CD4-positive, alpha-beta T cell treated with Interleukin-2 at 100 ng/mL for 4 hours (primary cell): Measurements from ENCODE around the gene MCEE.
A peak's percentile ranks its signal among the peaks of the same experiment; 100 is the strongest.
"Not testable (repeated sequence)": the region's sequence is repeated elsewhere in the genome, so short reads cannot be mapped to it uniquely, and the experiment has no call there.

ENCODE experiments used
- DNase-seq: peaks from one replicate; pipeline ENCODE4 v3.0.0-alpha.2; 2020; ENCODE audit warnings: low spot score

The MCEE gene

DNA sequence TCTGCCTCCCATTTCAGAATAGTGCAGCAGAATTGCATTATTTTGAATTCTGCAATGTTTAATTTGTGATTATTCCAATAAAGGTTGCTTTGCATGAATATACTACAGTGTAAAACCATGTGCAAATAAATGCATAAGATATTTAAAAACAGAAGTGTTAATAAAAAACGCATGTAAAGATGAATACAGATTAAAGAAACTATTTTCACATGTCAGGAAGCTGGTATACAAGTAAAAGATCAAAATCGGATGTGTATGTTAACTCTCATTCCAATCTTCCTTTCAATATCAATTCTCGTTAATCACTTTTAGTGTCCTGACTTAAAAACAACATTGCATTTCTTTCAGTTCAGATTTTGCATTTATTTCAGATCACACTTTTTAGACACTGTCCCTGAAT, 3.1 kb downstream of the MCEE start:
- DNase-seq, result no peak

- no peak for DNase-seq
Measured at GRCh38 chr2:71125506-71126294, 4.3 kb downstream of the MCEE start.

DNA sequence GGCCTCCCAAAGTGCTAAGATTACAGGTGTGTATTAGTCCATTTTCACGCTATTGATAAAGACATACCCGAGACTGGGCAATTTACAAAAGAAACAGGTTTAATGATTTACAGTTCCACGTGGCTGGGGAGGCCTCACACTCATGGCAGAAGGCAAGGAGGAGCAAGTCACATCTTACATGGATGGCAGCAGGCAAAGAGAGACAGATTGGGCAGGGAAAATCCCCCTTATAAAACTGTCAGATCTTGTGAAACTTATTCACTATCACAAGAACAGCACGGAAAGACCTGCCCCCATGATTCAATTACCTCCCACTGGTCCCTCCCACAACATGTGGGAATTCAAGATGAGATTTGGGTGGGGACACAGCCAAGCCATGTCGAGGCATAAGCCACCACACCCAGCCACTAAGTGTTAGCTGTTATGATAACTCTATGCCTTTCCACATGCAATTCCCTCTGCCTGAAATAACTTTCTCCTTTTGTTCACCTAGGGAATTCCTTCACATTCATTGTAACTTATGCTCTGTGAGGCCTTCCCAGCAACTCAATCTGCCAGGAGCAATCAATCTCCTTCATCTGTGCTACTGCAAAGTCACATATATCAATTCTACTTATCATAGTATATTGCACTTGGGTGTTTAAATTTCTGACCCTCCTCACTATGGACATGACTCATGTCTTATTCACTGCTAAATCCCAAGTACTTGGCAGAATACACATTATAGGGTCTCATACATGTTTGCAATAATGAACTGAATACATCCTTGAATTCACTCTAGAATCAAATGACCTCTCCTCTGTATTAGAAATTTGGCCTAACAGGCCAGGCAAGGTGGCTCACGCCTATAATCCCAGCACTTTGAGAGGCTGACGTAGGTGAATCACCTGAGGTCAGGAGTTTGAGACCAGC, 7.4 kb downstream of the MCEE start:
- no peak for DNase-seq

- DNase-seq, result no peak
Measured at GRCh38 chr2:71121479-71121878, 8.6 kb downstream of the MCEE start.

GRCh38 chr2:71120195-71120594, 9.8 kb downstream of the MCEE start:
- DNase-seq, result no peak

- DNase-seq, result no peak
Measured at GRCh38 chr2:71117063-71117462, 13.0 kb downstream of the MCEE start.

DNA sequence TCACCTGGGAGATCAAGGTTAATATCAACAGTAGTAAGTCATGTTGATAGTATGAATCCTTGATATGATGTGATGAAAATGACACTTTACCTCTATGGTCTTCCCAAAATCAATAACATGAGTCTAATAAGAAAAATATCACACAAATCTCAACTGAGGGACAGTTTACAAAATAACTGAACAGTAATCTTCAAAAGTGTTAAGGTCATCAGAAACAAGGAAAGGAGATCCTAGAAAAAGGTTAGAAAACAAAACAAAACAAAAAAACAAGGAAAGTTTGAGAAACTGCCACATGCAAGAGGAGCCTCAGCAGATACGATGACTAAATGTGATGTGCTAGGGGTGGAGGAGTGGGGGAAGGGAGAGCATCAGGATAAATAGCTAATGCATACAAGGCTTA, 16.2 kb downstream of the MCEE start:
- no peak for DNase-seq

DNA sequence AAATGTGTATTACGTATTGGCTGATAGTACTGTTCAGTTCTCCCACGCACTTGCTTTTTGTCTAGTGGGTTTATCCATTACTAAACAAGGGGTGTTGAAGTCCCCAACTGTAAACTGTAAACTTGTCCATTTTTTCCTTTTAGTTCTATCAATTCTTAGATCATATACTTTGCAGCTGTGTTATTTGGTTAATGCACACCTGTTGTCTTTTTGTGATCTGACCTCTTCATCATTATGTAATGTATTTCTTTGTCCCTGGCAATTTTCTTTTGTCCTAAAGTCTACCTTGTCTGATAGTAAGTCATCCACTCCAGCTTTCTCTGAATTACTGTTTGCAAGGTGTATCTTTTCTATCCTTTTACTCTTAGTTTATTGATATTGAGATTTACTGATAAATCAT, 21.9 kb downstream of the MCEE start:
- no peak for DNase-seq

DNA sequence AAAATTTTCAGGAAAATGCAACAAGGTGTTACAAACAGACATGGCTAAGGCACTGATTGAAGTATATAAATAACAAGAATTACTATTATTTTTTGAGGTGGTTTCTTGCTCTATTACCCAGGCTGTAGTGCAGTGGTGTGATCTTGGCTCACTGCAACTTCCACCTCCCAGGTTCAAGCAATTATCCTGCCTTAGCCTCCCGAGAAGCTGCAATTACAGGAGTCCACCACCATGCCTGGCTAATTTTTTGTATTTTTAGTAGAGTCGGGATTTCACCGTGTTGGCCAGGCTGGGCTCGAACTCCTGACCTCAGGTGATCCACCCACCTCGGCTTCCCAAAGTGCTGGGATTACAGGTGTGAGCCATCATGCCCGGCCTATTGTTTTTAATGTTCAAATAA, 23.6 kb downstream of the MCEE start:
- not testable (repeated sequence) for DNase-seq

- DNase-seq, result no peak
Measured at GRCh38 chr2:71103809-71104208, 26.2 kb downstream of the MCEE start.

- no peak for DNase-seq
Measured at GRCh38 chr2:71102981-71103681, 26.9 kb downstream of the MCEE start.

DNA sequence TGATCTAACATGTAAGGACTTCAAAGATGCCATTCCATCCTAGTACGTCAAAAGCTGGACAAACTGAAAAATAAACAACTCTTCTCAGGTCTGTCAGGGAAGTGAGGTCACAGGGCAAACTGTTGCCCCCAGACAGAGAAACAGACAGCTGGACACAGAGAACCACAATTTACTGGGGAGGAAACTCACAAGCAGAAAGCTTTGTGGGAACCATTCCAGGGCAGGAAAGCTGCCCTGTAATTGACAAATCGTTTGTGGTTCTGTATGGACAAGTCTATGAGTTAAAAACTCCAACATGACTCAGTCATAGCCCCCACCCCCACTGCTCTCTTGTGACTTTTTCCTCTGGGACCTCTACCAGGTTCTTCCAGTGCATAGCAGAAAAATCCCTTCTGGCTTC, 28.4 kb downstream of the MCEE start:
- no peak for DNase-seq

DNA sequence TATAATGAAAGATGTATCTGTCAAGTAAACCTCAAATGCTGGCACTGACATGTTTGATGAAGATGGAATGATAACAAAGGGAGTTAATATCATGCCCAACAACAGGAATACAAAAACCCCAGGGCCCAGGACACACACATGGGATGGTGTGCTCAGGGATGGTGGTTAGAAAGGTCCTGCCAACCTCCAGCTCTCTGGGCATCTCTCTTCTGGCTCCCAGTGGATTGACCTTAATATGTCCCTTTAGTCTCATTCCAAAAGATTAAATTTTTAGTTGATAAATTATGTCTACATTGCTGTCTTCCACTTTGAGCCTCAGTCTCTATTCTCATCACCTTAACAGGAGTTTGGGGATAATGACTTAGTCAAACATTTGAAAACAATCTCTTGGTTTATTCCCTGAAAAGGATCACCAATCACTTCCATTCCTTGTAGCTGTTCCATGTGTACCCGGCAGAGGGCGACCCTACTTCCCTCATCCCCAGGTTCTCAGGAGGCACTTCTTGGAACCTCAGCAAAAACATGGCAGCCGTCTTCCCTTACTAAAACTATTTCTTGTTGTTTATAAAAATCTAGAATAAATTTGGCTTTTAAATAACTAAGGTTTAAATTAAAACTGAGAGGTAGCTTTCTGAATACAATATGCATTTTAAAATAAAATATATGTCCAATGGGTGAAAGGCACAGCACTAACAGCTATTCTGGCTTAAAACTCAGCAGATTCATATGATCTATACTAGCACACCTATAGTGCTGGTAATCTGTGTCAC, 29.6 kb downstream of the MCEE start:
- DNase-seq, result peak; percentile 52

DNA sequence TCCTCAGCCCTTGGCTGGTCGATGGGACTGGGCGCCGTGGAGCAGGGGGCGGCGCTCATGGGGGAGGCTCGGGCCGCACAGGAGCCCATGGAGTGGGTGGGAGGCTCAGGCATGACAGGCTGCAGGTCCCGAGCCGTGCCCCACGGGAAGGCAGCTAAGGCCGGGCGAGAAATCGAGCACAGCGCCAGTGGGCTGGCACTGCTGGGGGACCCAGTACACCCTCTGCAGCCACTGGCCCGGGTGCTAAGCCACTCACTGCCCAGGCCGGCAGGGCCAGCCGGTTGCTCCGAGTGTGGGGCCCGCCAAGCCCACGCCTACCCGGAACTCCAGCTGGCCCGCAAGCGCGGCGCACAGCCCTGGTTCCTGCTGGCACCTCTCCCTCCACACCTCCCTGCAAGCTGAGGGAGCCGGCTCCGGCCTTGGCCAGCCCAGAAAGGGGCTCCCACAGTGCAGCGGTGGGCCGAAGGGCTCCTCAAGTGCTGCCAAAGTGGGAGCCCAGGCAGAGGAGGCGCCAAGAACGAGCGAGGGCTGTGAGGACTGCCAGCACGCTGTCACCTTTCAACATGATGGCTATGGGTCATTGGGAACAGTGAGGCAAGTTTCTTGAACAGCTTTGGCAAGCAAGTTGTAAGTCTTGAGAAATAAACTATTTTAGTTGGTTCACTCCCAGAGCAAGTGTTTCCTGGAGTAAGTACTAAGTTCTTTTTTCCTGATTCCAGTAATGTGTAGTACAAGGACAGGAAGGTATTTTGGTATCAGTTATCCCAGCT, 37.4 kb downstream of the MCEE start:
- DNase-seq, result not testable (repeated sequence)

DNA sequence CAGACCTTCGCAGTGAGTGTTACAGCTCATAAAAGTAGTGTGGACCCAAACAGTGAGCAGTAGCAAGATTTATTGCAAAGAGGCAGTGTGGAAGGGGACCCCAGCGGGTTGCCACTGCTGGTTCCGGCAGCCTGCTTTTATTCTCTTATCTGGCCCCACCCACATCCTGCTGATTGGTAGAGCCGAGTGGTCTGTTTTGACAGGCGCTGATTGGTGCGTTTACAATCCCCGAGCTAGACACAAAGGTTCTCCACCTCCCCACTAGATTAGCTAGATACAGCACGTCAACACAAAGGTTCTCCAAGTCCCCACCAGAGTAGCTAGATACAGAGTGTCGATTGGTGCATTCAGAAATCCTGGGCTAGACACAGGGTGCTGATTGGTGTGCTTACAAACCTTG, 38.2 kb downstream of the MCEE start:
- DNase-seq, result not testable (repeated sequence)

DNA sequence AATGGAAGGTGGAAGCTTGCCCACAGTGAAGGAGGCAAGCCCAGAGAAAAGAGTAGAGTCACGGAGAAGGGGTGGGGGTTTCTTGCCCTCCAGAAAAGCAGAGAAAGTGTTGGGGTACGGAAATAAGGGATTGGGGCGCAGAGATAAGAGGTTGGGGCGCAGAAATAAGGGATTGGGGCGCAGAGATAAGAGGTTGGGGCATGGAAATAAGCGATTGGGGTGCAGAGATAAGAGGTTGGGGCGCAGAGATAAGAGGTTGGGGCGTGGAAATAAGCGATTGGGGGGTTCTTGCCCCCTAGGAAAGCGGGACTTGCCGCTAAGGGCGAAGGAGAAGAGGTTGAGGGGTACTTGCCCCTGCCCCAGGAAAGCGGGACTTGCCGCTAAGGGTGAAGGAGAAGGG, 40.6 kb downstream of the MCEE start:
- DNase-seq, result not testable (repeated sequence)

- not testable (repeated sequence) for DNase-seq
Measured at GRCh38 chr2:71085325-71086003, 44.6 kb downstream of the MCEE start.

DNA sequence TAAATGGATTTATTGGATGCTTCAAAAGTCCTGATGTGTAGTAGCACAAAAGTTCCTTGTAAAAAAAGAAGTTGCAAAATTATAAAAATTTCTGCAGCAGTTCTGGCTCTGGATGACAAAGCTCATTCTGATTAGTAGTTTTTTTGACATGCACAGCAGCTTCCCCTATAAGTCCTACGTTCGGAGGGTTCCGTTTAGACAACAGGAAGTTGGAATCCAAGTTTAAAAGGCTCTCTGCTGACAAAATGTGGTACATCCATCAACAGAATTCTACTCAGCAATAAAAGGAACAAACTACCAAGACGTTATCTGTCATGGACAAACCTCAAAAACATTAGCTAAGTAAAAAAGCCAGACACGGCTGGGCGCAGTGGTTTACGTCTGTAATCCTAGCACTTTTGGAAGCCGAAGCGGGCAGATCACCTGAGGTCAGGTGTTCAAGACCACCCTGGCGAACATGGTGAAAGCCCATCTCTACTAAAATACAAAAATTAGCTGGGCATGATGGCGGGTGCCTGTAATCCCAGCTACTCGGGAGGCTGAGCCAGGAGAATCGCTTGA, 46.2 kb downstream of the MCEE start:
- not testable (repeated sequence) for DNase-seq

DNA sequence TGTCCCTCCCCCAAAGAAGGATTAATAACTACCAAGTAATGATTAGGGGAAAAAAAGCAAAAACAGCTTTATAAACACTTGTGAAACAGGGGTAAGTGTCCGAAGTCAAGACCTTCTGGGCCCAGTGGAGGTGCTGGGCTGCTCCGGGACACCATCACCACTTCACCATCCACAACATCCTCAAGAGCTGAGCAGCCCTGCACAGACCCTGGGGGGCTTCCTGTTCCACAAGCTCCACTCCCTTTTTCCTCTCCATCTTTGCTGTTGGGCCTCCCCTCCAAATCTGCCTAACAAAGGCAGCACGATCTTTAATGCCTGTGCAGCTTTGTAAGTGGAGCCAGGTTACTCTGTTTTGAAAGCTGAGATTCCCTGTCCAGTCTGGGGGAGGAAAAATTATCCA, 46.7 kb downstream of the MCEE start:
- DNase-seq, result not testable (repeated sequence)
